ENCODE results near the gene DBX2. TPM values are rescaled to one million over a fixed set of nuclear protein-coding genes. Genes with fewer than 3 reads are reported as not detected.

The DBX2 gene
- total and polyA plus RNA-seq, 2 donors (not counting 3 experiments of a cell fraction or from before 2014, with no cell fraction given), result not detected

GRCh38 chr12:44968965-44969364, 81.9 kb downstream of the DBX2 start:
- intact Hi-C loops (cut with micrococcal nuclease), result no loop called here
- ChIA-PET CTCF (no interaction called here), POLR2A (no interaction called here)
- no peaks in the 10 kb centered on the region for H3K9me1 ChIP-seq (replicated peaks; ENCODE audit: control insufficient read depth, extremely low read depth, insufficient read depth, low read length)
- H3K9ac ChIP-seq (replicated peaks; ENCODE audit: extremely low read depth, insufficient read depth, low read length), result no peak overlapping the region
- no TSS peak for BruUV-seq (replicated peaks)
- TF ChIP-seq MAX (IDR thresholded peaks at IDR 0.05; ENCODE audit: insufficient read depth, insufficient read length) (no peak), JUN (IDR thresholded peaks at IDR 0.05; ENCODE audit: borderline replicate concordance, insufficient read depth, insufficient read length, low read depth) (no peak), EZH2 (IDR thresholded peaks at IDR 0.05; ENCODE audit: borderline replicate concordance, low read depth, low read length, severe bottlenecking) (no peak), MYC (IDR thresholded peaks at IDR 0.05; ENCODE audit: low read depth, low read length) (no peak), POLR2AphosphoS5 (IDR thresholded peaks at IDR 0.05; ENCODE audit: insufficient read depth, low read depth, low read length) (no peak), CTCF (IDR thresholded peaks at IDR 0.05; ENCODE audit: extremely low read depth in 1 of 2, insufficient read depth in 1 of 2, low read depth in 1 of 2, low read length in 2 of 2) (no peak), GATA2 (IDR thresholded peaks at IDR 0.05; ENCODE audit: insufficient read depth, insufficient read length, low read depth, low read length) (no peak), POLR2A (IDR thresholded peaks at IDR 0.05; ENCODE audit: low read depth, low read length) (no peak), FOS (IDR thresholded peaks at IDR 0.05; ENCODE audit: borderline replicate concordance, insufficient read depth, low read length) (no peak)
- no peak overlapping the region for H3K27ac ChIP-seq (ENCODE audit: insufficient read depth, low read depth, low read length)
- H3K27me3 ChIP-seq (ENCODE audit: control insufficient read depth in 2 of 2, insufficient read depth in 2 of 2, low read length in 2 of 2), result no peaks in the 10 kb centered on the region
- no peaks in the 10 kb centered on the region for H3K36me3 ChIP-seq (ENCODE audit: control insufficient read depth in 2 of 2, extremely low read depth in 1 of 2, insufficient read depth in 2 of 2, low read length in 2 of 2)
- H3K4me2 ChIP-seq (ENCODE audit: insufficient read depth, low read length), result no peak overlapping the region
- H3K4me1 ChIP-seq (ENCODE audit: control insufficient read depth, extremely low read depth, insufficient read depth, low read length), result no peaks in the 10 kb centered on the region
- no peaks in the 10 kb centered on the region for H3K9me3 ChIP-seq (replicated peaks; ENCODE audit: control insufficient read depth, insufficient read depth, low read length)
- DNase-seq (ENCODE audit: low read depth, low spot score), result no peak
- H2AFZ ChIP-seq (ENCODE audit: low read depth, low read length), result no peak overlapping the region
- dilution Hi-C loops (cut with MboI; ENCODE audit: extremely low pct_ligation_motif_present, low sequenced_read_pairs), result no loop called here
- FAIRE-seq, result no peak
- H4K20me1 ChIP-seq (replicated peaks; ENCODE audit: control insufficient read depth, extremely low read depth, insufficient read depth, low read length), result no peaks in the 10 kb centered on the region
- no peak overlapping the region for H3K4me3 ChIP-seq (replicated peaks in 1 of 3; ENCODE audit: insufficient read depth in 1 of 3, low read depth in 1 of 3, low read length in 3 of 3)
- no peaks in the 10 kb centered on the region for H3K79me2 ChIP-seq (ENCODE audit: control insufficient read depth, insufficient read depth, low read length)

Other genes with a start within 250 kb of the DBX2 start
- gene NELL2, start 174.8 kb downstream of the DBX2 start, total RNA-seq, result 0.49 and 0.62 TPM in 2 replicates
- gene NELL2, start 174.8 kb downstream of the DBX2 start, polyA plus RNA-seq, result 0.08 and 0.11 TPM in 2 replicates
- 67.6 and 70.1 TPM in 2 replicates for gene ANO6, start 165.0 kb upstream of the DBX2 start, total RNA-seq
- 18.7 and 21.3 TPM in 2 replicates for gene ANO6, start 165.0 kb upstream of the DBX2 start, polyA plus RNA-seq

Data from endothelial cell of umbilical vein (primary cell).